ENCODE measurements around the gene WWP2. TPM values are rescaled to one million over a fixed set of nuclear protein-coding genes. Genes with fewer than 3 reads are reported as not detected.

Gene WWP2
- total RNA-seq, 3 donors from 2014 or later = 34.7 to 44.2 (median 36.5) TPM

DNA sequence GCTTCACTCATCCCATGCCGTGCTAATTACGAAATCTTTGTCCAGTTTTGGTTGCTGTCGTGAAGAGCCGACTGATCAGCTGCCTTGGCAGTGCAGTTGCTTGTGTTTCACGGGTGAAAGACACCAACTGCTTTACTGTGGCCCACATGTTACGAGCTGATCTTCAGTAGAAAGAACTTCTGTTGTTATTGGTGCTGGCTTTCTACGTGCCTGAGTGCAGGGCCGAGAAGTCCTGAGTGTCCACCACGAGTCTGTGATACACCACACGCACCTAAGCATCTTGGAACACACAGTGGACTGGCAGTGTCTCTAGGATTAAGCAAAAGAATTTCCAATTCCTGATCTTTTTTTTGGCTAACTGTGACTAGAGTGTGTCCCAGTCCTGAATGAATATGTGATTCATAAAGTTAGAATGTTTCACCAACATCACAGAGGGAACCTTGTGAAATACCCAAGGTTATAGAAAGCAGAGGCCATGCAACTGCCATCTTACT is 118.6 kb downstream of the WWP2 start:
- H3K9me3 Mint-ChIP-seq = no peaks in the 10 kb centered on the region
- H3K4me1 Mint-ChIP-seq (ENCODE audit: low read depth) = no peaks in the 10 kb centered on the region
- no peaks in the 10 kb centered on the region for H3K27me3 Mint-ChIP-seq (ENCODE audit: low read depth)
- DNase-seq (no peak), ATAC-seq (no peak)
- no peak overlapping the region for H3K4me3 Mint-ChIP-seq
- peaks cover 52% of the 10 kb centered on the region for H3K36me3 Mint-ChIP-seq (ENCODE audit: insufficient read depth)

DNA sequence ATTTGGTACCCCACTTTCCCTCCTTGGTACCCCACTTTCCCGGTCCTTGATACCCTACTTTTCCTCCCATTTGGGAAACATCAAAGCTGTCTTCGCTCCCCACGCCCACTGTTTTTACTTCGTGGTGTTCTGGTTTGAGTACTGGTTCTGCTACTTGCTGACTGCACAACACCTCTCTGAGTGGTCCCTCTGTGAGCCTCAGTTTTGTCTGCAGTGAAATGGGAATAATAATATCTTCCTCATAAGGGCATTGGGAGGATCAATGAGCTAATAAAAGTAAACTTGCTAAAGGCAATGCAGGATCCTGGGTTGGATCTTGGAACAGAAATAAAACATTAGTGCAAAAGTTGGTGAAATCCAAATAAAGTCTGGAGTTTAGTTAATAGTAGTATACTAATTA is 119.0 kb downstream of the WWP2 start:
- Mint-ChIP-seq H3K36me3 (ENCODE audit: insufficient read depth) (peaks cover 51% of the 10 kb centered on the region), H3K9me3 (no peaks in the 10 kb centered on the region), H3K4me3 (no peak overlapping the region), H3K27me3 (ENCODE audit: low read depth) (no peaks in the 10 kb centered on the region), H3K4me1 (ENCODE audit: low read depth) (no peaks in the 10 kb centered on the region)
- ATAC-seq (no peak), DNase-seq (no peak)

DNA sequence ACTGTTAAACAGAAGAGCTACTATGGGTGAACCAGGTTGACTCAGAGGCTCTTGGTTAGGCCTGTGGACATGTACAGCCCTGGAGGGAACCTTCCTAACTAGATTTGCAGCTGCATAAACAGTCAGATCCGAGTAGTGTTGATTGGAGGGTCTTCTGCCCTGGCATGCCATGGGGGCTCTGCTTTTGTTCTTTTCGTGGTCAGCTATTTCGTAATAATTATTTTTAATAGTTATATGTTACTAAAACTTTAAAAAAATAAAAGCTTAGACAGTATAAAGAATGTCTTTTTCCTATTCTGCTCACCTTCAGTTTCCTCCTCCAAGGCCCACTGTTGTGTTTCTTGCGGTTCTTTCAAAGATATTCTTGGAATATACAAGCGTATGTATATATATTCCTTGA is 121.6 kb downstream of the WWP2 start:
- ATAC-seq (no peak), DNase-seq (no peak)
- Mint-ChIP-seq H3K27me3 (ENCODE audit: low read depth) (no peaks in the 10 kb centered on the region), H3K36me3 (ENCODE audit: insufficient read depth) (peaks cover 35% of the 10 kb centered on the region), H3K9me3 (no peaks in the 10 kb centered on the region), H3K4me1 (ENCODE audit: low read depth) (no peaks in the 10 kb centered on the region), H3K4me3 (no peak overlapping the region)

DNA sequence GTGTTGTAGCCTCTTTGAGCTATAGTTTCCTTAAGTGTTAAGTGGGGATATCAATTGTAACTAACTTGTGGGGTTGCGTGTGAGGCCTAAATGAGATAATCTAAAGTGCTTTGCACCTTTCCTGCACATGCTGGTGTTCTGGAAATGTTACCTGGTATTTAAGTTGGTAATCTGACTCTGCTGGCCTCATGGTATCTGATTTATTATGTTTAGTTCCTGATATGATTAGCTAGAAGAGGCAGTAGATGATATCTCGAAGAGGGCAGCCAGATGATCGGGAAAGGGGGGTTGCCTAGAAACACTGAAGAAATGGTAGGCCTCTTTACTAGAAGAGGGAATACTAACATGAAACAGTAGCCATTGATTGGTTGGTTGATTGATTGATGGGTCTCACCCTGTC is 123.6 kb downstream of the WWP2 start:
- Mint-ChIP-seq H3K4me3 (no peak overlapping the region), H3K27me3 (ENCODE audit: low read depth) (no peaks in the 10 kb centered on the region), H3K9me3 (no peaks in the 10 kb centered on the region), H3K36me3 (ENCODE audit: insufficient read depth) (peaks cover 35% of the 10 kb centered on the region), H3K4me1 (ENCODE audit: low read depth) (no peaks in the 10 kb centered on the region)
- no peak for ATAC-seq
- no peak for DNase-seq

DNA sequence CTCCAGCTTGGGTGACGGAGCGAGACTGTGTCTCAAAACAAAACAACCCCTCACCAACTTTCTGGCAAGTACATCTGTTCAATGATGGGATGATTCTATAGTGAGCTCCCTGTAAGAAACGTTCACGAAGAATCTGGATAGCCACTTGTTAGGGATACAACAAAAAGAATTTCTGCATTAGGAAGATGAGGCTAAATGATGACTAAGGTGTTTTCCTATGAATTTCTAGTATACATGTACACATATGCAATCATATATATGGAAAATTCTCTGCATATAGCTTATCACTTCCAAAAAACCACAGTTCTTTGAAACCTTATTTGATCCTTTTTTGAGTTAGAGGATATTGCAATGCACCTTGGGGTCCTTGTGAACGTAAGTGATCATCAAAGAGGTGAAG is 124.6 kb downstream of the WWP2 start:
- Mint-ChIP-seq H3K4me1 (ENCODE audit: low read depth) (no peaks in the 10 kb centered on the region), H3K9me3 (no peaks in the 10 kb centered on the region), H3K4me3 (no peak overlapping the region), H3K27me3 (ENCODE audit: low read depth) (no peaks in the 10 kb centered on the region), H3K36me3 (ENCODE audit: insufficient read depth) (peaks cover 33% of the 10 kb centered on the region)
- DNase-seq = no peak
- no peak for ATAC-seq

DNA sequence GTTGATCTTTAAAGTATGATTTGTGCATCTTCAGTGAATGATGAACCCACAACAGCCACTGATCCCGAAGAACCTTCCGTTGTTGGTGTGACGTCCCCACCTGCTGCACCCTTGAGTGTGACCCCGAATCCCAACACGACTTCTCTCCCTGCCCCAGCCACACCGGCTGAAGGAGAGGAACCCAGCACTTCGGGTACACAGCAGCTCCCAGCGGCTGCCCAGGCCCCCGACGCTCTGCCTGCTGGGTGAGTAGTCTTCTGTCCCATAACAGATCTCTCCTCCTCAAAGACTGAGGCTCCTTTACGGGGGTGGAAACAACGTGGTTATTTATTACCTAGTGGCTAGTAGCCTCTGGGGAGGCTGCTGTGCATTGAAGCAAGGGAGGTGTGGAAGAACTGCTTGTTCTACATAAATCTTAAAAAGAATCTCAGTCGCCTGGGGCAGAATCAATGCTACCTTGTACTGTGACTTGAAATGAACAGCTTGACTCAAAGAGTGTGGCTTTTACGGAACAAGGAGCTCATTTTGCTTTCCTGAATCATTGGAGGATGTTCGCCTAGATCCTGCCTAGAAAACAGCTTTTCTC is 126.0 kb downstream of the WWP2 start:
- H3K27me3 Mint-ChIP-seq (ENCODE audit: low read depth) = no peaks in the 10 kb centered on the region

DNA sequence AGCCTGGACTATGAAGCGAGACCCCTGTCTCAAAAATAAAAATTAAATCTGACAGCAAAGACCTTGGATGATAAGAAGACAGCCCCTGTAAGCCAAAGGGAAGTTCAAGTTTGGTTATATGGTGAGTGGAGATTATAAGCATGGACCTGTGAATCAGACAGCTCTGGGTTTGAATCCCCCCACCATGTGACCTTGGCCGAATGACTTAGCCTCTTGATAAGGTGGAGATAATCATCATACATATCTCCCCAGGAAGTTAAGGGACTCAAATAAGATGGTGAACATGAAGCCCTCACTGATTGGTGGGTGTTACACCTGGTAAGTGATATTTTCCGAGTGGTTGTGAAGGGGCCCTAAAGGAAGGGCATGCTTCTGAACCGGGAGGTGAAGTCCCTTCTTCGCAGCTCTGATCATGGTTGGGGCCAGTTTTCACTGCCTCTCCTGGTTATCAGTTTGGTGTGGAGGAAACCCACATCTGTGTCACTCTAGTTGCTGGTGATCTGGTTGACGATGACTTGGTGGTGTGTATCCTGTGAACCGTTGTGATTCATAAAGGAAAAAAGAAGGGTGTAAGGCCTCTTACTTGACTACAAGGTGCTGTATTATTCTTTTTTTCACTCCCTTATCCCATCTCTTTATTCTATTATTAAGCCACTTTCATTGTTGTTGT is 127.3 kb downstream of the WWP2 start:
- ATAC-seq (no peak), DNase-seq (no peak)
- Mint-ChIP-seq H3K9me3 (no peaks in the 10 kb centered on the region), H3K4me1 (ENCODE audit: low read depth) (no peaks in the 10 kb centered on the region), H3K4me3 (no peak overlapping the region), H3K36me3 (ENCODE audit: insufficient read depth) (peaks cover 33% of the 10 kb centered on the region), H3K27me3 (ENCODE audit: low read depth) (no peaks in the 10 kb centered on the region)

More for the DNA sequence above, 126.0 kb downstream of the WWP2 start:
- DNase-seq (no peak), ATAC-seq (no peak)
- Mint-ChIP-seq H3K9me3 (no peaks in the 10 kb centered on the region), H3K4me3 (no peak overlapping the region), H3K4me1 (ENCODE audit: low read depth) (no peaks in the 10 kb centered on the region), H3K36me3 (ENCODE audit: insufficient read depth) (peaks cover 35% of the 10 kb centered on the region)

DNA sequence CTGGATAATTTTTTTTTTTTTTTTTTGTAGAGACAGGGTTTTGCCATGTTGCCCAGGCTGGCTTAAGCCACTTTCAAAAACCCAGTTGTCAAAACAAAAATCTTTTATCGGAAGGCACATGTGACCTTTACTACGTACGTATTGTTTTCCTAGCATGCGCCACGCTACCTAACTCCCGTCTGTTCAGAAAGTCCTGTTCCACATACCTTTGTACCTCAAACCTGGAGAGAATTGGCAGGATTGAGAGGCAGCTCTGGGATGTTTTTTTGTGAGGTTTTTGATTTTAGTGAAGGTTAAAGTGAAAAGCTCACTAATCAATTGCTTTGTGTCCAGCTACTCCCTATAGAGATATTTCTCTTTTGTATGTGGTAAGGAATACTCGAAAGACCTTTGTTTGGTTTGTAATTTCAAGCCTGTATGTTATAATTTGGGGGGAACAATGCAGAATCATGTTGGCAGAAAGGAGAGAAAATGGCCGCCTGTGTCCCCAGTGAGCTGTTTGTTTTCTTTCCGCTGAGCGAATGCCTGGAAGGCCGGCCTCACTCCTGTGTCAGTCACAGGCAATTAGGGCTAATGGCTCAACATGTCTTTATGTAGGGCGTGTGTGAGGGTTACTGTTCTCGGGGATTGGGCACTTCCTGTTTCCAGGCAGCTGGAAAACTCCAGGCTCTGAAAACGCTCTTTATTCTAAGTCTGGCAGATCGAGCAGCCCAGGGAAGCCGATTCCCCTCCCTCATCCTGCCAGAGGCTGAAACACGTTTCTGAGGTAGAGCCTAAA is 128.2 kb downstream of the WWP2 start:
- DNase-seq = no peak
- Mint-ChIP-seq H3K36me3 (ENCODE audit: insufficient read depth) (peaks cover 29% of the 10 kb centered on the region), H3K9me3 (no peaks in the 10 kb centered on the region), H3K4me1 (ENCODE audit: low read depth) (no peaks in the 10 kb centered on the region), H3K27me3 (ENCODE audit: low read depth) (no peaks in the 10 kb centered on the region), H3K4me3 (no peak overlapping the region)
- ATAC-seq = no peak

DNA sequence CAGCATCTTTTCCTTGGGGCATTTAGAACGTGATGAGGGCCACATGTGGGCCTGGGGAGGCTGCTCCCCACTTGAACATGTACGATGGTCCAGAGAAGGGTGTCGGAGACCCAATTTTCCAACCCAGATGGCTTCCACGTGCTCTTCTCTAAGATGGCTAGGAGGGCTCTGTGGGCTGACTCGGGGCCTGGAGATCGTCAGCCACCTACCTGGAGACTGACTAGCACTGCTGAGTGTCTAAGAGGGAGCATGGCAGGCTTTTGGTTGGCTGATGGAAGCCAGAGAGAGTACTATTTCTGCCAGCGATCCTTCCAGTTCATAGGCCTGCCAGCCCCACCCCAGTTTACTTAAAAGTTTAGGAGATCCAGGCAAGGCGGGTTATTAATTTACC is 128.8 kb downstream of the WWP2 start:
- Mint-ChIP-seq H3K4me1 (ENCODE audit: low read depth) (no peaks in the 10 kb centered on the region), H3K27me3 (ENCODE audit: low read depth) (no peaks in the 10 kb centered on the region), H3K9me3 (no peaks in the 10 kb centered on the region), H3K4me3 (no peak overlapping the region), H3K36me3 (ENCODE audit: insufficient read depth) (peaks cover 26% of the 10 kb centered on the region)
- no peak for DNase-seq
- ATAC-seq = no peak

DNA sequence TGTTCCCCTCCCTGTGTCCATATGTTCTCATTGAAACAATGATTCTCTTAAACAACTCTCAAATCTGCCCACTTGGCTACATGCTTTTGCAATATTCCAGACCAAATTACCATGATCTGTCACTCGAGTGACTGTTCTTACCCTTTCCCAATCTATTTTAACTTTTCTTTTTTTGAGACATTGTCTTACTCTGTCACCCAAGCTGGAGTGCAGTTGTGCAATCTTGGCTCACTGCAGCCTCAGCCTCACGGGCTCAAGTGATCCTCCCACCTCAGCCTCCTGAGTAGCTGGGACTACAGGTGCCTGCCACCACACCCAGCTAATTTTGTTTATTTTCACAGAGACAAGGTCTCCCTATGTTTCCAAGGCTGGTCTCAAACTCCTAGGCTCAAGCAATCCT is 130.2 kb downstream of the WWP2 start:
- Mint-ChIP-seq H3K27me3 (ENCODE audit: low read depth) (no peaks in the 10 kb centered on the region), H3K4me1 (ENCODE audit: low read depth) (no peaks in the 10 kb centered on the region), H3K36me3 (ENCODE audit: insufficient read depth) (peaks cover 26% of the 10 kb centered on the region), H3K4me3 (no peak overlapping the region), H3K9me3 (no peaks in the 10 kb centered on the region)
- no peak for ATAC-seq
- no peak for DNase-seq

DNA sequence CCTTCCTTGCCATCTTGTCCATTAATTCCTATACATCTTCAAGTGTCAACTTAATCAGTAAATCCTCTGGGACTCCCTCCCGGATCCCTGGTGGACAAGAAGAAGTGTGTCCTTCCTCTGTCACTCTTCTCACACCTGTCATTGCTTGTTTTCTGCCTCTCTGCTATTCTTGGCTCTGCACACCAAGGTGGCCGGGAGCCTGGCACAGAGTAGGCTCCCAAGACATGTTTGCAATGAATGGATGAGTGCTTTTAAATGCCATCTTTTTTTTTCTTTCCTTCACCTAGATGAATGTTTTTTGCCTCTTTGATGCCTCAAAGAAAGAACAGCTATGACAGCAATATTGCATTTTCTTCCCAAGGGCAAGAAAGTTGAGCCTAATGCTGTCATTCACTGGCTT is 131.0 kb downstream of the WWP2 start:
- H3K9me3 Mint-ChIP-seq = no peaks in the 10 kb centered on the region
- no peak for ATAC-seq
- peaks cover 25% of the 10 kb centered on the region for H3K36me3 Mint-ChIP-seq (ENCODE audit: insufficient read depth)

DNA sequence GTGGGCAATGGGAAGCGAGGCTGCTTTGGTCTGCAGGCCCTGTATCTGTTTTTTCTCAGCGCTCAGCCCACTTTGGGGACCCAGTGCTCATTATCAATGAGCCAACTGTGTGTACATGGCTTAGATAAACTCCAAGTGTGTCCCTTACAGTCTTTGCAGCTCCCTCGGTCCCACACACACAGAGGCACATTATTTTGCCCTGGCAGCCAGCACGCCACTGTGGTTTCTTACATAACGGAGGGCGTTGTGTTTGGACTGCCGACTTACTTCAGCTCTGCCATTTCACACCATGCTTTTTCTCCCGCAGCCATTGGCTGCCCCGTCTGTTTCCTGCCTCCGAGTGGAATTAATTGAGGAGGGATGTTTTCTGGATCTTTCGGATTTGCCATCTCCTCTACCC is 132.5 kb downstream of the WWP2 start:
- H3K4me1 Mint-ChIP-seq (ENCODE audit: low read depth) = no peaks in the 10 kb centered on the region

More for the DNA sequence above, 131.0 kb downstream of the WWP2 start:
- no peak overlapping the region for H3K4me3 Mint-ChIP-seq
- H3K4me1 Mint-ChIP-seq (ENCODE audit: low read depth) = no peaks in the 10 kb centered on the region
- DNase-seq = no peak
- H3K27me3 Mint-ChIP-seq (ENCODE audit: low read depth) = no peaks in the 10 kb centered on the region

DNA sequence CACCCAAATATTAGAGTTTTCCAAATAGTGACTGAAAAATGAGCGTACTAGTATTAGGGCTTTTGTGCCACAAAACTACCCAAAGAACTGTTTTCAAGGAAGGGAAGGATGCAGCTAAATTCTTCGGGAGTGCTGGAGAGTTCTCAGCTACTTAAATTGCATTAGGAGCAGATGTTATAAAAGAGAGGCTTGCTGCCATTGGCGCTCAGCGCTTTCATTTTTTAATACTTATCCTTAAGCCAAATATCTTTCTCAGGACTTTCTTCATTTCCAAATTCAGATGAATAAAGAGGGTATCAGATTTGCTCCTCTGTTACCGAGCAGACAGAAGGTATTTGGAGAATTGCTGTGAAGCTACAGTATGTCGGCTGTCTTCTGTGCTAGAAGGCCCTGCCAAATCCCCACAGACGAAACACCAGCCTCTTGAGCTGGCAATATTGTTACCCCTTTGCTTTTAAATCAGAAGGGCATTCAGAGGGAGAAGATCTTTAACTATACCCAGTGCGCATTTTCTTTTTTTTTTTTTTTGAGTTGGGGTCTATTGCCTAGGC is 141.8 kb downstream of the WWP2 start:
- Mint-ChIP-seq H3K4me3 (no peak overlapping the region), H3K36me3 (ENCODE audit: insufficient read depth) (peaks cover 24% of the 10 kb centered on the region), H3K4me1 (ENCODE audit: low read depth) (no peaks in the 10 kb centered on the region), H3K27me3 (ENCODE audit: low read depth) (no peaks in the 10 kb centered on the region), H3K9me3 (no peaks in the 10 kb centered on the region)
- DNase-seq (no peak), ATAC-seq (no peak)

More for the DNA sequence above, 132.5 kb downstream of the WWP2 start:
- no peaks in the 10 kb centered on the region for H3K27me3 Mint-ChIP-seq (ENCODE audit: low read depth)
- no peaks in the 10 kb centered on the region for H3K9me3 Mint-ChIP-seq
- H3K4me3 Mint-ChIP-seq = no peak overlapping the region
- DNase-seq (no peak), ATAC-seq (no peak)
- peaks cover 17% of the 10 kb centered on the region for H3K36me3 Mint-ChIP-seq (ENCODE audit: insufficient read depth)

DNA sequence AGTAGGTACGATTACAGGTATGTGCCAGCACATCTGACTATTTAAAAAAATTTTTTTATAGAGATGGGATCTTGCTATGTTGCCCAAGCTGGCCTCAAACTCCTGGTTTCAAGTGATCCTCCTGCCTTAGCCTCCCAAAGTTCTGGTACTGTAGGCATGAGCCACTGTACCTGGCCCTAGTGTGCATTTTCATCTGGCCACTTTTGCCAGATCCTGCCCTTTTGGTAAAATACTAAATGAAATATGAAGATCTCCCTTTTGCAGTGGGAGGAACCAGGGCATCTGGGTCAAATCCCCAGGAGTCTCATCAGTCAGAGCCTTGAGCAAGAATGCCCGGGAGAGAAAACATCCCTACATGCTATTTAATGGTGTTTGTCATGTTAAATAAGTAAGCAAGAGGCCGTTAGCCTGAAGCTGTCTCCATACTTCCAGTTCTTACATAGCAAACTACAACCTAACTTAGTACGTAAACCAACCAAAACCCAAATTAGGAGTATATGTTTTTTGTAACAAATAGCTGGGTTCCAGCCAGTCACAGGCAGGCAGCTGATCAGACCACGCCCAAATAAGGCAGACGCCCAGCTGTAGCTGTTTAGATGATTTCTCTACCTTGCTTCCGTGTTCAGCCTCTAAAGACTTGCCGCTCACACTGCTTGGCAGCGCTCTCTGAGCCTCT is 142.5 kb downstream of the WWP2 start:
- ATAC-seq (no peak), DNase-seq (no peak)
- Mint-ChIP-seq H3K9me3 (no peaks in the 10 kb centered on the region), H3K4me1 (ENCODE audit: low read depth) (no peaks in the 10 kb centered on the region), H3K36me3 (ENCODE audit: insufficient read depth) (peaks cover 29% of the 10 kb centered on the region), H3K4me3 (no peak overlapping the region), H3K27me3 (ENCODE audit: low read depth) (no peaks in the 10 kb centered on the region)

All from activated T-cell treated with anti-CD3 and anti-CD28 coated beads, Interleukin-2, amount 50 U/mL, for 4 hours (primary cell).